GM18502 (cell line): ENCODE data around the gene FAM193A.
A peak's percentile ranks its signal among the peaks of the same experiment; 100 is the strongest.

Source experiments
- ATAC-seq: cut with Tn5 transposase; IDR thresholded peaks from one replicate; pipeline ENCODE4 v1.9.1; 2021; ENCODE audit warnings: mild to moderate bottlenecking; ENCODE audit not compliant: unreplicated experiment, poor library complexity

The FAM193A gene

DNA sequence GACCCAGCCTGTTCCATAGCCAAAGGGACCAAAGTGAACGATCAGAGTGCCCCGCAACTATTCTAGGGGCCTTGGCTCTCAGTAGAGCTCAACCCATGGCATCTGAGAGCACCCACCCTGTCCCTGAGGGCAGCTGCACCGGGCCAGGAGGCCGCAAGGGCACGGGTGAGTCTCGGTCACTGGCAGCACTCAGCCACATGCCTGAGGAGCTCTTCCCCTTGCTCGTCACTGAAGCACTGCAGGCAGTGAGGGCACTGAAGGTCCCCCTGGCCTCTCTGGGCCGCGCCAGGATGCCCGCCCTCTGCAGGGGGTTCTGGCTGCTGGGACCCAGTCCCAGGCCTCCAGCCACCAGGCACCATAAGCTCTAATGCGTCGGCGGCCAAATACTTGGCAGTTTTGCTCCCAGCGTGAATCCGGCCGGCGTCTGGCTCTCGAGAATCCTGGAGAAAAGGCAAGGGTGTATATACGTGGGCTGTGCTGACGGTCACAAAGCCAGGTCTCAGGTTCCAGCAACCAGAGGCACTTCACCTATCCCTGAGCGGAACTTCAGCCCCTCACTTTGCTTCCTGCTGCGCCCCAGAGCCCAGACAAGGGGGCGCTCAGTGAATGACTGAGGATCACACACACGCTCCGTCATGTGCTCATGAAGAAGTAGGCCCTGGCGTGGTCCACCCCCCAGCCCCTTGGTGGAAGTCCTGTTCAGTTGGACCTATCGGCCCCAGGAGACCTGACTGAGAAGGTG, 205.8 kb downstream of the FAM193A start:
- ATAC-seq = no peak

DNA sequence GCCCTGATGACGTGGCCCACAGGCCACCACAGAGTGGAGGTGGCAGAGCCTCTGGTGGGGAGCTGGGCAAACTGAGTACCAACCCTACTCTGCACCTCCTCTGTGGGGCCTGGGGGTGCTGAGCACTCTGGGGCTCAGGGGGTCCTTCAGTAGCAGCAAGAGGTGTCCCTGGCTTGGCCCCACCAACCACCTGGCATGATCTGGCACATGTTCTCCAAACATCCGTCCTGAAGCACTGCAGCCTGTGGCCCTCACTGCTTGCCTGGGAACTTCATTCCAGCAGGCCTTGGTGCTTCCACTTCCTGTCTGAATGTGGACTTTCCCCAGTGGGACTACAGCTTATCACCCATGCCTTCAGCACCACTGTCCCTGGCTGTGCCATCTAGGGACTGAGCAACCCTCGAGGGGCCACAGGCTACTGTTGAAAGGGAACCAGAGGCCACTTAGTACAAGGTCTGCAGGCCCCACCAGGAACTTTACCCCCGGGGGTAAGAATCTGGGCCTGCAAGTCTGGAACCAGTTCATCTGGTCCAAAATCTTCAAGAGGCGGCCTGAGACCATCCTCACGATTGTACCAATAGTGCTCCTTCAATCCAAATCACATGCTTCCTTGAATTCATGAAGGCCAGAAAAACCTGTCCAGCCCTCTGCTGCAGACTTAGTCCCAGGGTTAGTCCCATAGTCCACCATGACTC, 206.5 kb downstream of the FAM193A start:
- ATAC-seq = no peak

DNA sequence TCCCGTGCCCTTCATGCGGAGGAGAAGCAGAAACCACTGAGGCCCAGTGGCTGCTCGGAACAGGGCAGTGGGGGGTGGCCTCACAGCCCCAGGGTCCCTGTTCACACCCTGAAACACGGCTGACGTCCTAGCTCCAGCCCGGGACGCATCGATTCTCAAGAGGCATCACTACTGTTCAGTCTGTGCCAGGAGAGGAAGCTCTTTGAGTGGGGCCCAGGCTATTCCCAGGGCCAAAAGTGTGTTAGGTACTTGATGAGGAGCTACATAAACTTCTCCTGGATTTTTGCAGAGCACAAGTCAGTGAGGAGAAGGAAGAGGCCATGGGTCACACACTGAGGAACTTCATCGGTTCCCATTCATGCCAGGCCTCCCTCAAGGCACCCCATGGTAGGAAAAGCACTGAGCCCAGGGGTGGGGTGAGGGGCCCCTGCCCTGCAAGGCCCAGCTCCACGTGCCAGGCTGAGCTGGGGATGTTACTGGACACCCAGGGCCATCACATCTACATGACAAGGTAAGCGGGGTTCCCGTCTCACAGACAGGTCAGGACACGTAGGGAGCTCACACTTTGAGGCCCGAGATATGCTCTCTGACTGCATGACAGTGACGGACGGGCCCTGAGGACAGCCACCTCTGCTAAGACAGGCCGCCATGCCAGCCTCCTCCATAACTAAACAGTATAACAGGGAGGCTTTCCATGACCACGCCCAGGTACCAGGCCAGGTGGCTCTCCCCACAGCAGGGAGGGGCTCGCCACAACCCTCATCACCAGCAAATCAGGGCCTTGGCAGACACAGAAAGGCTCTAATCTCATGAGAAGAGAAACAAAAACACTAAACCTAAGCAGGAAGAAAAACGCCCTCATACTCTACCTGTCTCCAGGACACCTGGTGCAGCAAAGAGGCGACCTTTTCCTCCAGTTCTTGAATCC, 207.3 kb downstream of the FAM193A start:
- ATAC-seq = no peak

DNA sequence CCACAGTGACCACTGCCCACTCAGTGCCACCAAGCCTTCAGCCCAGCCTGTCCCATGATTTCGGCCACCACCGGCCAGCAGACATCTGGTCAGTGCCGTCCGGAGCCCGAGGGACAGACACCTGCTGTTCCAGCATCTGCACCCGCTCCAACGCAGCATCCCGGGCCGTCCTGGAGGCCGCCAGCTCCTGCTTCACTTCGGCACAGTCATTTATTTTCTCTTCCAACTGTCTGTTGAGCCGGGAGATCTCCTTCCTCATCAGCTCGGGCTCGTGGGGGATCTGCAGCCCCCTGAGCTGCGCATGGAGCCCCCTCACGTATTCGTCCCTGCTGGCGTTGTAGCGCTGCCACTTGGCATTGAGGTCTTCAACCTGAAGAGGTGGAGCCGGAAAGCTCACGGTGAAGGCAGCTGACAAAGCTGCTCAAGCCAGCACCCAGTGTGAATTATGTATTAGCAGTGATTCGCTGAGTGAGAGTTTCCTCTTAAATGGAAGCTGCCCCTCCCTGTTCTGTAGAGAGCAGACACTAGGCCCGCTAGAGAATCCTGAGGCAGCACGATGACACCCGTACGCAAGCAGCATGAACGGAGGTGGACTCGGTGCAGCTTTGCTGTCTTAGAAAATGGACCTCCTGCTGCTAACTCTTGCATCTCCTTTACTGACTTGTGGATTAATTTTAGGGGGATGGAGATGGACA, 208.3 kb downstream of the FAM193A start:
- no peak for ATAC-seq

DNA sequence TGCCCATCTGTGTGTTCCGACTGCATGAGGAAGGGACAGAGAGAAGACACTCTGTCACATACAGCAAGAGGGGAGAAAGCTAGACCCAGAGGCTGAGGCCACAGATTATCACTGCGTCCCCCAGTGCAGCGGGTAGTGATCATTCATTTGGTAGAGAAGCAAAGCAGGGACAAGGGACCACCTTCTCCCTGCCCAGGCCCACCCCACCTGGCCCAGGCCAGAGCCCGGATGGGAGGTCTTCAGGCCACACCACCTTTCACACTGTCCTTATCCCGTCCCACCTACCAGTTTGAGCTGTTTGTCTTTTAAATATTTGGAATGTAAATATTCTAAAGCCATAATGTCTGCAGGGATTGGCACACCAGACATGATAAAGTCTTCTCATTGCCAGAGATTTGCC, 209.1 kb downstream of the FAM193A start:
- no peak for ATAC-seq

DNA sequence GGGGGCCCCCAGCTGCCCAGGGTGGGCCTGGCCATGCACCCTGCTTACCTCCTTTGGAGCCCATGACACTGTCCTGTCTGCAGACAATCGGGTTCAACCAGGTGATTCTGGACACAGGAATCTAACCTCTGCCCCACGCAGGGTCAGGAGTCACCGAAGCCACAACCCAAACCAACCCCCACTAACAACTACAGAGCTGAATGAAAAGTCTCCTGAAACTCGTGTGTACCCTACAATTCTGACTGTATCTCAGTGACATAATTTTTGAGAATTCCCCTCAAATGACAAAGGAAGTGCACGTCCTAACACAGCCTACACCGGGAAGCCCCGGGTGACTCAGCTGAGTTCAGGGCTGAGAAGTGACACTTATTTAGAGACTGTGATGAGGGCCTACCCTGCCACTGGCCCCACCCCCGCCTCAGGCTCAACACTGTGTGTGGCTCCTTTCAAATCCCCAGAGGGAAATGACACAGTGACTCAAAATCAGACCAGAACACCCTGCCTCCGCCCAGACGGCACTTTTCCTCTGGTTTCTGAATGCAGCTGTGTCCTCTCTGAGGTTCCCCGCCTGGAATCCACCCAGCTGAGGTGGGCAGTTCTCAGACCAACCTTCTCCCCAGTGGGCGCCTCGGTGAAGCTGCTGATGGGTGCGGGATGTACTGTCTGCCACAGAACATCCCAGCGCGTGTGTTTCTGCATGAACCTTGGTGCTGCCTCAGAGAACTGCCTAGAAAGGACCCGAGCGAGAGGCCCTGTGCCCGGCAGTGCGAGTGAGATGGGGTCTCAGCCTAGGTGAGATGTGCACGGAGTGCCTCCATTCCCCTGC, 209.7 kb downstream of the FAM193A start:
- peak; percentile 93 for ATAC-seq

DNA sequence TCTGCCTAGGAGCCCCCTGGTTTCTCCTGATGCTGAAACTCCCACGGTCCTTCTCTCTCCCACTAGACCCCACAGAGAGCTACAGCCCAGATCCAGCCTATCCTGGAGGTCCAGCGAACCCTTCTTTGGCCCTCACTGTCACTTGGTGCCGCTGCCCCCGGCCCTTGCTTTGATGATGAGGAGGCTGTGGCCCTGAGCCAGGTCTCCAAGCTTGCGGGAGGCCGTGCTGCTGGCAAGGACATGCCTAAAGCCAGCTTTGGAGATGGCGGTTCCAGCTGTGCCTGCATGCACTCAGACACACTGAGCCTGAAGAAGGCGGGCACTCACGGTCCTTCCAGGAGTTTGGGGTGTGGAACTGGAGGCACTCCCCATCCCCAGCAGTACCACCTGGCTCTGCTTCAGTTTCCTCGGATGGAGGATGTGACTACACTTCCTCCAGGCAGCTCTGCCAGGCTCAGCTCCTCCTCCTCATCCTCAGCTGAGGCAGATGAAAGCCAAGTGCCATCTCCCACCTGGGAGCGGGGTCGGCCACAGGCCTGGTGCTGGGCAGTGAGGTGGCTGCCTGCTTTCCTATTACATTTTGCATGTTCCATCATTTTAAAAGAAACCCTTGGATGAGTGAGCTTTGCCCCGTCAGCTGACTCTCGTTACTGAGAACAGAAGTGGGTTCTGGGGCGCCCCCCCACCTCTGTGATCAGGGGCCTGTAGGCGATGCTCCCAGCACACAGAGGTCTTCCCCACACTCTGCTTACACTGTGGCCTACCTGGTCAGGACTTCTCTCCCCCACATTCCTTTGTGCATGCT, 210.6 kb downstream of the FAM193A start:
- no peak for ATAC-seq

DNA sequence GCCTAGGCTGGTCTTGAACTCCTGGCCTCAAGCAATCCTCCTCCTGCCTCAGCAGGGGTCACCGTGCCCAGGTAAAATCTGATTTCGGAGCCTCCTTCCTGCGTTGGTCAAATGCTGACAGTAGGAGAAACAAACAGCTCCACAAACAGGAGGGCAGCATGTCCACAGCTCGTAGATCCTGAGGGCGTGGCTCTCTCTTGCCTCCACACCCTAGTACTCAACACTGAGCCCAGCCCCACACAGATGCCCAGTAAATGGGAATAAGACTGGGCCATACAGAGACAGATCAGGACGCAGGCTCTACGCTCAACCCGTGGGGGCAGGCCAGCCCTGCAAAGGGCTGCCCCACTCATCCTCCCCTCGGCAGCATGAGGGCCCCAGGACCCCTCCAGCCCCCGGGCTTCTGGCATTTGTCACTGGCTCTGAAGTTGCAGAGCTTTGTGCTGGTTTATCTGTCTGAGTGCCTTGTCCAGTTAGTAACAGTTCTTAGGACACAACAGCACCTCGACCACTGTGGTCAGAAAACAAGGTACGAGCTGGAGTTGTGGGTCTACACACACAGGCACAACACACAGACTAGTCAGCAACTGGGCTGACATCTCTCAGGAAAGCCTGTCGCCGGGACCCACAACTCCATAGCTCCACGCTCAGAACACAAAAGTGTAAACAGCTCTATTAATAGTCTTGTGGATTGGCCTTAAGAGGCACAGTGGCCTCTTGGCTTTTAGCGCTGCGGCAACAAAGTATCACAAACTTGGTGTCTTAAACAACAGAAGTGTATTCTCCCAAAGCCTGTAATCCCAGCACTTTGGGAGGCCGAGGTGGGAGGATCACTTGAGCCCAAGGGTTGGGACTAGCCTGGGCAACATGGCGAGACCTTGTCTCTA, 214.5 kb downstream of the FAM193A start:
- ATAC-seq = no peak

DNA sequence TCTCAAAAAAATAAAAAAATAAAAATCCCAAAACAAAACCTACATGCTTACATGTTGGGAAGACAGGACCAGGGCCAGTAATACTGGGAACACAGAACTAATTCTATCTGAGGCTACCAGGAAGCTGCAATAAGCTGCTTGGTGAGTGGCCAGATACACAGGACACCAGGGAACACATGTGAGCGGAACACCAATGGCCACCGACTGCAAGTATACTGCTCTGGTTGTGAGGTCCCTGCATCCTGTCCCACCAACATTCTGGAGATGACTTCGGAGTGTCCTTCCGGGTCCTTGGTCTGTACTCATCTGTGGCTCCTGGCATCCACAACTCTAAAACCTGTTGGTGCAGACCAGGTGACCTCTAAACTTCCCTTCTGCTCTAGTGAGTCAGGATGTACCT, 217.0 kb downstream of the FAM193A start:
- no peak for ATAC-seq

DNA sequence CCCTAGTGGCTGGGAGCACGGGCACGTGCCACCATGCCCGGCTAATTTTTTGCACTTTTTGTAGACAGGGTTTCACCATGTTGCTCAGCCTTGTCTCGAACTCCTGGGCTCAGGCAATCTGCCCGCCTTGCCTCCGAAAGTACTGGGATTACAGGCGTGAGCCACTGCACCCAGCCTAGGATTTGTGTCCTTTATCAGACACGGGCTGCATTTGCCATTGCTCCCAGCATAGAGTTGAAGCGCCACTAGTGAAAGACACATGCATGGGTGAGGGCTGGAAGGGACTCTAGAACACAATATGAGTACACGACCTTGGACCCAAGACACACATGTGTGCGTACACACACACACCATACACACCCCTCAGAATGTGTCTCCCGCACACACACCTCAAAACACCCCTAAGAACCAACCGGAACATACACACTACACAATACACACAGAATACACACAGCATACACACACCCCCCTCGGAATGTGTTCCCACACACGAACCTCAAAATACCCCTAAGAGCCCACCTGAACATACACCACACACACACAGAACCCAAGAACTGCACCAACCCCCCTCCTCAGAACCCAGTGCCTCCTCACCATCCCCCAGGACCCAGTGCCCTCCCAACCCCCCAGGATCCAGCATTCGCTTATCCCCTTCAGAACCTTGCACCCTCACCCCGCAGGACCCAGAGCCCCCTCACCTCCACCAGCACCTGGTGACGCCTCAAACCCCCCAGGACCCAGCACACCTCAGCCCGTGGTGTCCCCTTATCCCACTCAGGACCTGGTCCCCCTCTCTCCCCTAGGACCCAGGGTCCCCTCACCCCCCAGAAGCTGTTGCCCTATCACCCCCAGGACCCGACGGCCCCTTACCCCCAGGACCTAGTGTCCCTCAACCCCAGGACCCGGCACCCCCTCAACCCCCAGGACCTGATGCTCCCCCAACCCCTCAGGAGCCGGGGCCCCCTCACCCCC, 218.7 kb downstream of the FAM193A start:
- no peak for ATAC-seq

DNA sequence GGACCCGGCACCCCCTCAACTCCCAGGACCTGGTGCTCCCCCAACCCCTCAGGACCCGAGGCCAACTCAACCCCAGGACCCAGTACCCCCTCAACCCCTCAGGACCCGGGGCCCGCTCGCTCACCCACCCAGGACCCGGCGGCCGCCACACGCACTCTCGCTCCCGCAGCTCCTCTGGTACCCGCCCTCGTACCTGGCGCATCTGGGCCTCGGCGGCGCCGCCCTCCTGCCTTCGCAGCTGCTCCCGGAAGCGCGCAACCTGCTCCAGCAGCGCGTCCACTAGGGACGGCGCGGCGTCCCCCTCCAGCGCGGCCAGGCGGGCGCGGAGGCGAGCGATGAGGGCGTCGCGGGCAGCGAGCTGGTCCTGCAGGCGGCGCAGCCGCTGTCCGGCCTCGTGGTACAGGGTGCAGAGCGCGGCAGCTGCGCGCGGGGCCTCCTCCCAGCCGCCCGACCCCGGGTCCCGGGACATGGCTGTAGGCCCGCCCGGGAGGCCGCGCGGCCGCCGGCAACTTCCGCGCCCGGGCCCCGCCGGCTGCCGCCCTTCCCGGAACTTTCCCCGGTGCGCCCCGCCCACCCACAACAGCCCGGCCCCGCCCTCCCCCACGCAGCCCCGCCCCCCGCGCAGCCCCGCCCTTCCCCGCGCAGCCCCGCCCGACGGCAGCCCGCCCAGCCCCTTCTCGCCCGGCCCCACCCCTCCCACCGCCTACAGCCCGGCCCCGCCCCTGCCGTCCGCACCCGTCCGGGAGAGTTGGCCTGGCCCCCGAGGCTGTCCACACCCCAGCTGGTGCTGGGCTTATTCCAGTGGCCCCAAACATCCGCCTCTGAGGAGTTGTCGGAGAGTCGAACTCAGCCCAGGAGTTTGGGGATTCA, 219.6 kb downstream of the FAM193A start, which contains the start of gene TNIP2:
Gene TNIP2 (minus strand): TSS at position 516 of the 870 bp plus-strand sequence. CDS start 47 bp downstream, at position 469.
- ATAC-seq = peak; percentile 72

DNA sequence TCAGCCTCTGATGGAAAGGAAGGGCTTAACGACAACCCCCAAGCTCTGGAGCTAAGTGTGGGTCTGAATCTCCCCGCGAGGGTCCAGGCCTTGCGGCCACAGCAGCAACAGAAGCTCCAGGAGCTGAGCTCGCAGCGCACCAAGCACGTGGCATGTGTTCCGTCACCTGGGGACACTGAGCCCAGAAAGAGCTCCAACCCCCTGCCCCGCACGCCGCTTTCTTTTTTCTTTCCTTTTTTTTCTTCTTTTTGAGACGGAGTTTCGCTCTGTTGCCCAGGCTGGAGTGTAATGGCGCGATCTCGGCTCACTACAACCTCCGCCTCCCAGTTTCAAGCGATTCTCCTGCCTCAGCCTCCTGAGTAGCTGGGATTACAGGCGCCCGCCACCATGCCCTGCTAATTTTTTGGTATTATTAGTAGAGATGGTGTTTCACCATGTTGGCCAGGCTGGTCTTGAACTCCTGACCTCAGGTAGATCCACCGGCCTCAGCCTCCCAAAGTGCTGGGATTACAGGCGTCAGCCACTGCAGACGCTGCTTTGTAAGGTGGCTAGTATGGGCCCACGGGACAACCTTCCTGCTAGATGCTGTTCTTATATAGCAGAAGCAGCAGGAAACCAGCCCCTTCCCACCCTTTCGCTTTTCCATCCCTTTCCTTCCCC, 220.4 kb downstream of the FAM193A start:
- no peak for ATAC-seq

DNA sequence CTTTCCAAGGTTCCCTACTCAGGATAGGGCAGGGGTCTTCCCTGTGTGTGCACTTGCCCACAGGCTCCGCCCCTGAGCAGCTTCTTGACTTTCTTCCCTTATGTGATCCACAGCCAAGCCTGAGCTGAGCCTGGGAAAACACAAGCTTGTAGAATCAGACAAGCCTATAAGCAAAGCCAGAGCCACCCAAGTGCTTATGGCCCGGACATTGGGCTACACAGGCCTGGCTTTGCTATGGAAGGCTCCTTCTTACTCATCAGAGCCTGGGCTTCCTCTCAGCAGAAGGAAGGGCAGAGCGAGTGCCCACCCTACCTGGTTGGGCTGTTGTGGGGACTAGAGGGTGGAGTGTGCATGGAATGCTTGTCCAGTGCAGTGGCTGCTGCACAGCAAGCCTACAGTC, 221.0 kb downstream of the FAM193A start:
- no peak for ATAC-seq

DNA sequence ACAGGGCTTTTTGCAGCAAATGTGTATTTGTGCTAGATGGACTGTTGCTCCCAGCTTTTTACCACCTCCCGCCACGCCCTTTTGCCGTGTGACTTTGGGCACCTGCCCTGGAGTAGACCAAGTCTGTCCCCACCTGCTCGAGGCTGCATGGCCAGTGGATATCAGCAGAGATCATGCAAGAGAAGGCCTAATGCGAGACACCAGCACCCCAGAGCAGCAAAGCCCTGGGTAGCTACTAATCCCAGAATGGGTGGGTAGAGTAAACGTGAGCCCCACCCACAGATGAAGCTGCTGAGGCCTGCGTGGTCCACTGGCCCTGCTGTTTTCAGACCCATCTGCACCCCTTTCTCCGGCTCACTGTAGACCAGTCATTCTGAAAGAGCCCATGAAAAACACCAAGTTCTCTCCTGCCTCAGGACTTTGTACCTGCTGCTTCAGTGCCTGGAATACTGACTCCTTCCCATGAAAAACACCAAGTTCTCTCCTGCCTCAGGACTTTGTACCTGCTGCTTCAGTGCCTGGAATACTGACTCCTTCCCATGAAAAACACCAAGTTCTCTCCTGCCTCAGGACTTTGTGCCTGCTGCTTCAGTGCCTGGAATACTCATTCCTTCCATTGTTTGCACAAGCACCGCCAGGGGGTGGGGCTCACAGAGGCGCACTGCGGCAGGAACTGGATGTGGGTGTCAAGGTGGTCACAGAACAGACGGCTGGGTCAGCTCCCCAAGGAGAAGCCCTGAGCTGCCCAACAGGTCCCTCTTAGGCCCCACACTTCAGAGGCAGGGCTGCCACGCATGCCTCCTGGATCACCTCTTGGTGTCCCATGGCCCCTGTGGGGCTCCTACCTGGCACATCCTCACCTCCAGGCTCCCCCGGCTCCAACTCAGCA, 224.8 kb downstream of the FAM193A start:
- no peak for ATAC-seq
